22Rv1 (cell line): ENCODE results near the gene CST7.

Experiments used
- CTCF ChIP-seq: fragments of 450-650 bp; IDR thresholded peaks from 2 replicates; pipeline ENCODE4 v1.5.1; 2017; ENCODE audit warnings: mild to moderate bottlenecking
- ZFX ChIP-seq: fragments of 450-650 bp; IDR thresholded peaks from 2 replicates; pipeline ENCODE4 v1.6.1; 2017; ENCODE audit warnings: antibody characterized with exemption, borderline replicate concordance

GRCh38 chr20:24933266-24933908, 15.7 kb upstream of the CST7 start:
- no peak for TF ChIP-seq CTCF
- TF ChIP-seq ZFX, result no peak
